SK-N-SH (cell line): Measurements from ENCODE around the gene ZBTB12. TPM values are rescaled to one million over a fixed set of nuclear protein-coding genes. Genes with fewer than 3 reads are reported as not detected.

Experiments
- CTCF ChIA-PET: fragments of 300-600, 350-600 bp; formaldehyde crosslinking; extraction: SDS; loops from one replicate; lab custom pipeline; 2021; lab: Yijun Ruan, JAX
- POLR2A ChIA-PET: fragments of 350-600 bp; sonication (Branson Sonifier 250); formaldehyde crosslinking; extraction: SDS; loops from one replicate; lab custom pipeline; 2020; ENCODE audit warnings: antibody characterized with exemption, inconsistent platforms; lab: Yijun Ruan, JAX
- DNase-seq: peaks from one replicate; pipeline ENCODE4 v3.0.0; 2012
- H2AFZ ChIP-seq: fragments of 200-600 bp; sonication (generic); 2 replicates; pipeline ENCODE4 v1.8.1; 2016; ENCODE audit warnings: antibody characterized with exemption, mild to moderate bottlenecking, low read depth
- H3F3A ChIP-seq: fragments of 200-600 bp; sonication (generic); replicated peaks from 2 replicates; pipeline ENCODE3; 2016; ENCODE audit warnings: antibody characterized with exemption, mild to moderate bottlenecking; ENCODE audit not compliant: insufficient read depth
- H3K27ac ChIP-seq, 2 experiments: fragments of 200-500 bp in 1 of 2; fragments of 200-600 bp in 1 of 2; sonication (Bioruptor generic) in 1 of 2; sonication (generic), shearing (Covaris generic) in 1 of 2; 2 replicates each; pipeline versions ENCODE4 v1.5.1 to v1.6.1; 2014 to 2016; ENCODE audit warnings: low read depth in 2 of 2, inconsistent platforms in 1 of 2, low read length in 1 of 2, mild to moderate bottlenecking in 1 of 2, mixed read lengths in 1 of 2
- H3K27me3 ChIP-seq: fragments of 200-600 bp; sonication (generic), shearing (Covaris generic); 2 replicates; pipeline ENCODE4 v1.6.1; 2016; ENCODE audit warnings: mixed run types; ENCODE audit not compliant: insufficient read depth
- H3K36me3 ChIP-seq, 2 experiments: fragments of 200-500 bp in 1 of 2; fragments of 200-600 bp in 1 of 2; sonication (Bioruptor generic) in 1 of 2; sonication (generic) in 1 of 2; replicated peaks in 1 of 2; 2 replicates each; pipeline versions ENCODE3 to v1.5.1; 2014 to 2016; ENCODE audit warnings: low read length in 1 of 2, mild to moderate bottlenecking in 1 of 2; ENCODE audit not compliant: insufficient read depth in 2 of 2, control insufficient read depth in 1 of 2
- H3K4me1 ChIP-seq, 2 experiments: fragments of 200-500 bp in 1 of 2; fragments of 200-600 bp in 1 of 2; sonication (Bioruptor generic) in 1 of 2; sonication (generic), shearing (Covaris generic) in 1 of 2; 2 replicates each; pipeline versions ENCODE4 v1.5.1 to v1.6.1; 2014 to 2016; ENCODE audit warnings: low read depth in 1 of 2, low read length in 1 of 2, mixed run types in 1 of 2; ENCODE audit not compliant: insufficient read depth in 2 of 2, control insufficient read depth in 1 of 2
- H3K4me2 ChIP-seq: fragments of 200-600 bp; sonication (generic), shearing (Covaris generic); 2 replicates; pipeline ENCODE4 v1.6.1; 2017; ENCODE audit warnings: mixed run types
- H3K4me3 ChIP-seq, 2 experiments: fragments of 200-500 bp in 1 of 2; fragments of 200-600 bp in 1 of 2; sonication (Bioruptor generic) in 1 of 2; sonication (generic), shearing (Covaris generic) in 1 of 2; 2 replicates each; pipeline versions ENCODE4 v1.5.1 to v1.8.1; 2014 to 2016; ENCODE audit warnings: low read depth in 2 of 2, inconsistent platforms in 1 of 2, low read length in 1 of 2, mild to moderate bottlenecking in 1 of 2, mixed read lengths in 1 of 2, moderate library complexity in 1 of 2
- H3K79me2 ChIP-seq: fragments of 200-600 bp; sonication (generic); 2 replicates; pipeline ENCODE4 v1.8.1; 2017; ENCODE audit warnings: mild to moderate bottlenecking; ENCODE audit not compliant: insufficient read depth
- H3K9ac ChIP-seq: fragments of 200-600 bp; sonication (generic); 2 replicates; pipeline ENCODE4 v1.6.1; 2017; ENCODE audit warnings: mixed run types
- H3K9me2 ChIP-seq: fragments of 200-600 bp; sonication (generic); 2 replicates; pipeline ENCODE4 v1.6.1; 2017; ENCODE audit warnings: mixed run types
- H3K9me3 ChIP-seq: fragments of 200-600 bp; sonication (generic); 2 replicates; pipeline ENCODE4 v1.6.1; 2017; ENCODE audit warnings: mixed run types, mild to moderate bottlenecking, moderate library complexity
- H4K20me1 ChIP-seq: fragments of 200-600 bp; sonication (generic); 2 replicates; pipeline ENCODE4 v1.6.1; 2017; ENCODE audit warnings: mild to moderate bottlenecking, mixed run types; ENCODE audit not compliant: insufficient read depth
- ELF1 ChIP-seq: IDR thresholded peaks from 2 replicates; pipeline ENCODE4 v1.4.0; 2012
- EZH2phosphoT487 ChIP-seq: fragments of 200-600 bp; sonication (generic); IDR thresholded peaks from 2 replicates; pipeline ENCODE4 v1.6.1; 2017; ENCODE audit warnings: low read depth, mixed run types, mild to moderate bottlenecking, antibody characterized with exemption, moderate library complexity, borderline replicate concordance
- FOSL2 ChIP-seq: IDR thresholded peaks from 2 replicates; pipeline ENCODE4 v1.4.0; 2012; ENCODE audit warnings: low read depth, mild to moderate bottlenecking, moderate library complexity, borderline replicate concordance
- FOXM1 ChIP-seq: IDR thresholded peaks from 2 replicates; pipeline ENCODE4 v1.4.0; 2012; ENCODE audit warnings: low read depth, mild to moderate bottlenecking
- GATA2 ChIP-seq: sonication (generic); formaldehyde crosslinking; IDR thresholded peaks from 2 replicates; pipeline ENCODE4 v1.5.0; 2020; ENCODE audit warnings: mild to moderate bottlenecking, missing genetic modification reagents
- MEF2A ChIP-seq: IDR thresholded peaks from 2 replicates; pipeline ENCODE4 v1.4.0; 2012; ENCODE audit warnings: low read depth, borderline replicate concordance
- NFIC ChIP-seq: IDR thresholded peaks from 2 replicates; pipeline ENCODE4 v1.4.0; 2012; ENCODE audit warnings: borderline replicate concordance
- NRF1 ChIP-seq: IDR thresholded peaks from 2 replicates; pipeline ENCODE4 v1.6.1; 2012; ENCODE audit warnings: low read depth, mild to moderate bottlenecking, low read length
- POLR2AphosphoS5 ChIP-seq: IDR thresholded peaks from 2 replicates; pipeline ENCODE4 v1.6.1; 2012; ENCODE audit warnings: low read depth, low read length
- RCOR1 ChIP-seq: fragments of 150-350 bp; IDR thresholded peaks from 2 replicates; pipeline ENCODE4 v1.6.1; 2017; ENCODE audit warnings: antibody characterized with exemption, low read length
- RFX5 ChIP-seq: IDR thresholded peaks from 2 replicates; pipeline ENCODE4 v1.6.1; 2012; ENCODE audit warnings: mild to moderate bottlenecking, improper control_type of control experiment, low read length
- RXRA ChIP-seq: IDR thresholded peaks from 2 replicates; pipeline ENCODE4 v1.4.0; 2012; ENCODE audit warnings: low read depth, mild to moderate bottlenecking, borderline replicate concordance
- SMC3 ChIP-seq: IDR thresholded peaks from 2 replicates; pipeline ENCODE4 v1.6.1; 2012; ENCODE audit warnings: low read depth, low read length, improper control_type of control experiment
- USF1 ChIP-seq: IDR thresholded peaks from 2 replicates; pipeline ENCODE4 v1.4.0; 2012; ENCODE audit warnings: low read depth, borderline replicate concordance
- YY1 ChIP-seq: IDR thresholded peaks from 2 replicates; pipeline ENCODE4 v1.4.0; 2012; ENCODE audit warnings: low read depth, mild to moderate bottlenecking
- ZBTB33 ChIP-seq: IDR thresholded peaks from 2 replicates; pipeline ENCODE4 v1.4.0; 2012; ENCODE audit warnings: low read depth, borderline replicate concordance
- WGBS: methylation state at CpG from one replicate; pipeline ENCODE4 v1.1.6; 2017; ENCODE audit warnings: low lambda C conversion rate; 5-methylcytosine and 5-hydroxymethylcytosine counted together
- polyA plus RNA-seq, 3 experiments: library from polyadenylated mRNA; depleted of rRNA; stranded (reverse); fragments of >200 nt; gene quantifications; 2 replicates each; pipeline ENCODE4 v1.2.3, GENCODE V29; 2012
- TF ChIP-seq, protein P1 (sequence below): IDR thresholded peaks from 2 replicates; pipeline ENCODE4 v1.6.1; 2012; ENCODE audit warnings: mild to moderate bottlenecking, low read depth, low read length, moderate library complexity

Gene ZBTB12
- polyA plus RNA-seq, 1 of the 3 experiments (the other 2 are of a cell fraction), result 8.3 TPM

- Histone ChIP-seq H3K4me1 (no peaks in the 10 kb centered on the region), H3K9me2 (no peaks in the 10 kb centered on the region), H3K79me2 (no peaks in the 10 kb centered on the region), H3K36me3 (no peaks in the 10 kb centered on the region), H3K9ac (no peak overlapping the region), H4K20me1 (no peaks in the 10 kb centered on the region), H3F3A (no peaks in the 10 kb centered on the region), H3K9me3 (no peaks in the 10 kb centered on the region), H3K27ac (no peak overlapping the region), H3K4me3 (no peak overlapping the region), H2AFZ (no peak overlapping the region), H3K27me3 (no peaks in the 10 kb centered on the region; the same call in 1 of the 2 replicates), H3K4me2 (no peak overlapping the region)
- CTCF ChIA-PET, result interaction anchor here (2.0 kb wide), 1 partner anchor 21 kb away, joined by 7 read pairs; no protein-coding TSS in a partner anchor
- DNase-seq, result no peak
- WGBS, result 94% methylated on average over 1 of the region's 1 CpG
- POLR2A ChIA-PET, result no interaction called here
- no peak for TF ChIP-seq RCOR1
- TF ChIP-seq MEF2A, result no peak
- no peak for TF ChIP-seq USF1
- TF ChIP-seq ELF1, result no peak
- no peak for TF ChIP-seq YY1
- TF ChIP-seq RFX5, result no peak
- no peak for TF ChIP-seq NFIC
- no peak for TF ChIP-seq RXRA
- TF ChIP-seq FOSL2, result no peak
- no peak for TF ChIP-seq POLR2AphosphoS5
- no peak for TF ChIP-seq ZBTB33
Measured at GRCh38 chr6:31930962-31931361, 29.1 kb upstream of the ZBTB12 start.

GRCh38 chr6:31928672-31928939 is 26.7 kb upstream of the ZBTB12 start:
- WGBS, result 81% methylated on average over 9 of the region's 9 CpGs
- CTCF ChIA-PET, result interaction anchor here (1.1 kb wide), 1 partner anchor 18 kb away, joined by 3 read pairs; no protein-coding TSS in a partner anchor
- POLR2A ChIA-PET, result no interaction called here

More at GRCh38 chr6:31928672-31928939, 26.7 kb upstream of the ZBTB12 start:
- H3K79me2 ChIP-seq, result no peaks in the 10 kb centered on the region
- no peak overlapping the region for H2AFZ ChIP-seq
- no peaks in the 10 kb centered on the region for H4K20me1 ChIP-seq
- no peaks in the 10 kb centered on the region for H3K9me3 ChIP-seq
- H3K4me2 ChIP-seq, result no peak overlapping the region
- no peak overlapping the region for H3K27ac ChIP-seq
- no peaks in the 10 kb centered on the region for H3K9me2 ChIP-seq
- no peaks in the 10 kb centered on the region; the same call in 1 of the 2 replicates for H3K27me3 ChIP-seq
- H3K4me3 ChIP-seq, result no peak overlapping the region
- H3K4me1 ChIP-seq, result no peaks in the 10 kb centered on the region
- no peaks in the 10 kb centered on the region for H3F3A ChIP-seq
- no peak for DNase-seq
- H3K9ac ChIP-seq, result no peak overlapping the region
- no peaks in the 10 kb centered on the region for H3K36me3 ChIP-seq
- no peak for TF ChIP-seq SMC3
- TF ChIP-seq, protein P1, sequence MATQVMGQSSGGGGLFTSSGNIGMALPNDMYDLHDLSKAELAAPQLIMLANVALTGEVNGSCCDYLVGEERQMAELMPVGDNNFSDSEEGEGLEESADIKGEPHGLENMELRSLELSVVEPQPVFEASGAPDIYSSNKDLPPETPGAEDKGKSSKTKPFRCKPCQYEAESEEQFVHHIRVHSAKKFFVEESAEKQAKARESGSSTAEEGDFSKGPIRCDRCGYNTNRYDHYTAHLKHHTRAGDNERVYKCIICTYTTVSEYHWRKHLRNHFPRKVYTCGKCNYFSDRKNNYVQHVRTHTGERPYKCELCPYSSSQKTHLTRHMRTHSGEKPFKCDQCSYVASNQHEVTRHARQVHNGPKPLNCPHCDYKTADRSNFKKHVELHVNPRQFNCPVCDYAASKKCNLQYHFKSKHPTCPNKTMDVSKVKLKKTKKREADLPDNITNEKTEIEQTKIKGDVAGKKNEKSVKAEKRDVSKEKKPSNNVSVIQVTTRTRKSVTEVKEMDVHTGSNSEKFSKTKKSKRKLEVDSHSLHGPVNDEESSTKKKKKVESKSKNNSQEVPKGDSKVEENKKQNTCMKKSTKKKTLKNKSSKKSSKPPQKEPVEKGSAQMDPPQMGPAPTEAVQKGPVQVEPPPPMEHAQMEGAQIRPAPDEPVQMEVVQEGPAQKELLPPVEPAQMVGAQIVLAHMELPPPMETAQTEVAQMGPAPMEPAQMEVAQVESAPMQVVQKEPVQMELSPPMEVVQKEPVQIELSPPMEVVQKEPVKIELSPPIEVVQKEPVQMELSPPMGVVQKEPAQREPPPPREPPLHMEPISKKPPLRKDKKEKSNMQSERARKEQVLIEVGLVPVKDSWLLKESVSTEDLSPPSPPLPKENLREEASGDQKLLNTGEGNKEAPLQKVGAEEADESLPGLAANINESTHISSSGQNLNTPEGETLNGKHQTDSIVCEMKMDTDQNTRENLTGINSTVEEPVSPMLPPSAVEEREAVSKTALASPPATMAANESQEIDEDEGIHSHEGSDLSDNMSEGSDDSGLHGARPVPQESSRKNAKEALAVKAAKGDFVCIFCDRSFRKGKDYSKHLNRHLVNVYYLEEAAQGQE, result no peak
- TF ChIP-seq EZH2phosphoT487, result no peak
- no peak for TF ChIP-seq NRF1
- no peak for TF ChIP-seq GATA2 (CRISPR knock-in tag)
- TF ChIP-seq FOSL2, result no peak
- TF ChIP-seq FOXM1, result no peak
